Karpas-422 (cell line): Measurements from ENCODE around the gene TBX15. TPM values are rescaled to one million over a fixed set of nuclear protein-coding genes. Genes with fewer than 3 reads are reported as not detected.

Experiments used
- DNase-seq: peaks from one replicate; pipeline ENCODE4 v3.0.0-alpha.2; 2015
- H2AFZ ChIP-seq: fragments of 200-600 bp; sonication (generic); 2 replicates; pipeline ENCODE4 v1.6.1; 2014; ENCODE audit warnings: antibody characterized with exemption, low read length, mixed read lengths
- H3K27ac ChIP-seq: fragments of 200-600 bp; sonication (generic); 2 replicates; pipeline ENCODE4 v1.5.1; 2014; ENCODE audit warnings: mild to moderate bottlenecking, low read length, moderate library complexity
- H3K27me3 ChIP-seq: fragments of 200-600 bp; sonication (generic); 2 replicates; pipeline ENCODE4 v1.6.1; 2014; ENCODE audit warnings: low read length, mixed read lengths
- H3K36me3 ChIP-seq: fragments of 200-600 bp; sonication (generic); 2 replicates; pipeline ENCODE4 v1.6.1; 2014; ENCODE audit warnings: low read length, mixed read lengths; ENCODE audit not compliant: insufficient read depth
- H3K4me1 ChIP-seq: fragments of 200-600 bp; sonication (generic); 2 replicates; pipeline ENCODE4 v1.6.1; 2014; ENCODE audit warnings: mild to moderate bottlenecking, low read length, mixed read lengths
- H3K4me2 ChIP-seq: fragments of 200-600 bp; sonication (generic); 2 replicates; pipeline ENCODE4 v1.6.1; 2014; ENCODE audit warnings: low read length, low read depth, mild to moderate bottlenecking; ENCODE audit not compliant: poor library complexity, severe bottlenecking
- H3K4me3 ChIP-seq: fragments of 200-600 bp; sonication (generic); 2 replicates; pipeline ENCODE4 v1.5.1; 2014; ENCODE audit warnings: mild to moderate bottlenecking, antibody characterized with exemption, low read length, mixed read lengths
- H3K79me2 ChIP-seq: fragments of 200-600 bp; sonication (generic); 2 replicates; pipeline ENCODE4 v1.6.1; 2014; ENCODE audit warnings: mild to moderate bottlenecking, low read length, mixed read lengths
- H3K9ac ChIP-seq: fragments of 200-600 bp; sonication (generic); 2 replicates; pipeline ENCODE4 v1.6.0; 2014; ENCODE audit warnings: low read length
- H3K9me2 ChIP-seq: fragments of 200-600 bp; sonication (generic), shearing (Covaris generic); replicated peaks from 2 replicates; pipeline ENCODE4 v1.6.0; 2014; ENCODE audit warnings: mild to moderate bottlenecking, low read length, moderate library complexity; ENCODE audit not compliant: insufficient read depth
- H3K9me3 ChIP-seq: fragments of 300-700, 200-600 bp; sonication (generic); 2 replicates; pipeline ENCODE4 v1.6.1; 2014; ENCODE audit warnings: low read length, mixed read lengths
- H4K20me1 ChIP-seq: fragments of 200-600 bp; sonication (generic); 2 replicates; pipeline ENCODE4 v1.6.1; 2014; ENCODE audit warnings: mild to moderate bottlenecking, antibody characterized with exemption, low read length, low read depth; ENCODE audit not compliant: insufficient read depth
- total RNA-seq: library from RNA; depleted of rRNA; stranded (reverse); fragments of >200 nt; shearing (Covaris generic); gene quantifications from 2 replicates; pipeline ENCODE4 v1.2.3, GENCODE V29; 2014; ENCODE audit warnings: low replicate concordance; rRNA removed

TBX15 gene
- not detected in 2 replicates for total RNA-seq

DNA sequence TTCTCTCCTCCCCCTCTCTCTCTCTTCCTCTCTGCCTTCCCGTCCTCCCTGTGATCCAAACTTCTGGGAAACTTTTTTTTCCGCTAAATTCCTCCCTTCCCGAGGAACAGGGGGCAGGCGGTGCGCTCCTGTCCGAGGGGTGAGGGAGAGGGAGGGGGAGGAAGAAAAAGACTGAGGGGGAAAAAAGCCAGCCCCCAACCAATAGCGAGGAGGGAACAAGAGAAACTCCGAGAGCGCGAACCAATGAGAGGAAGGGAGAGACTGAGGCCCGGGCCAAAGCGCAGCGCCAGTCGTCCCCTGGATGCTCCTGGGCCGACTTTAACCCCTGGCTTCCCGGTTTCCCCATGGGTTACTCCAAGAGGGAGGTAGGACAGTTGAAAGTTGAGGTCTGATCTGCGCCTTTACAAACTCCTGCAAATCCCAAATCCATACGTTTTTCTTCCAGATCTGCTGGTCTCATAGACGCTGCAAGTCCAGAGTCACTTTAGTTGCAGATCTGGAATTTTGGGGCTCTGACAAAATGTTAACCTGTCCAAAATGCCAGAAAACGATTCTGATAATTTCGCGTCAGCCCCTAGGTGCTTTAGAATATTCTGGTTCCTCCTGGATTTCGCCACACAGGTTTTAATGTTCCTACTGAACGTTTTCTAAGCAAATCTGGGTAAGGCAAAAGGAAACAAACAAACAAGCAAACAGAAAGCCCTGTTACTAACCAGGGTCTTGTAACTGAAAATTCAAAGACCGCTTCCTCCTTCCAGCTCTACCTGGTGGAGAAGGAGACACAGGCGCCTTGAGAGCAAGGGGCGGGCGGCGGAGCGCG is at the start of gene TBX15:
Gene TBX15, minus strand, starts transcription at position 158 of the 820 bp plus-strand sequence. CDS start 548 bp downstream, outside the sequence.
- no peak within 1 kb of the TSS for H3K4me2 ChIP-seq
- no peak within 1 kb of the TSS for H2AFZ ChIP-seq
- no peak within 1 kb of the TSS for H3K27ac ChIP-seq
- no peaks in the 10 kb centered on the region for H3K9me3 ChIP-seq
- no peak for DNase-seq
- no peak within 1 kb of the TSS for H3K4me3 ChIP-seq
- H4K20me1 ChIP-seq = no peaks in the 10 kb centered on the region
- no peaks in the 10 kb centered on the region for H3K9me2 ChIP-seq
- H3K36me3 ChIP-seq = no peaks in the 10 kb centered on the region
- H3K9ac ChIP-seq = no peak within 1 kb of the TSS
- no peaks in the 10 kb centered on the region for H3K4me1 ChIP-seq
- no peaks in the 10 kb centered on the region for H3K79me2 ChIP-seq
- H3K27me3 ChIP-seq = no peaks in the 10 kb centered on the region

DNA sequence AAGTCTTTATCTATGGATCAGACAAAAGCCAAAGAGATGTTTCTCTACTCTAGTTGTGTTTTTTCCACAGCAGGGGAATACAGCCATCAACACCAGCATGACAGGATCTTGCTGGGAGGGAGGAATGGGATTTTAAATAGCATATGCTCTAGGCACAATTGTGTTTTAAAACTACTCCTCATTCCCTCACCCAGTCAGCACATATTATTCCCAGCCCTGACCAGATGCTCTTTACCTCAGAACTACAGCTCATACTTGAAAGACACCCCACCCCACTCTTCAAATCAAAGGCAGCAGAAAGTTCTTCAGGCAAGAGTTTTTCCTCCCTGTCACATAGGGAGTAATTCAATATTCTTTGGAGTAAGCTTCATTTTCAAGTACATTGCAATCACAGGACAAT is 46.2 kb upstream of the TBX15 start:
- Histone ChIP-seq H3K36me3 (no peaks in the 10 kb centered on the region), H3K79me2 (no peaks in the 10 kb centered on the region), H3K4me3 (no peak overlapping the region), H3K4me2 (no peak overlapping the region), H2AFZ (no peak overlapping the region), H4K20me1 (no peaks in the 10 kb centered on the region), H3K27ac (no peak overlapping the region), H3K9me2 (no peaks in the 10 kb centered on the region), H3K9me3 (no peaks in the 10 kb centered on the region), H3K27me3 (no peaks in the 10 kb centered on the region), H3K4me1 (peaks cover 5% of the 10 kb centered on the region), H3K9ac (no peak overlapping the region)
- no peak for DNase-seq

DNA sequence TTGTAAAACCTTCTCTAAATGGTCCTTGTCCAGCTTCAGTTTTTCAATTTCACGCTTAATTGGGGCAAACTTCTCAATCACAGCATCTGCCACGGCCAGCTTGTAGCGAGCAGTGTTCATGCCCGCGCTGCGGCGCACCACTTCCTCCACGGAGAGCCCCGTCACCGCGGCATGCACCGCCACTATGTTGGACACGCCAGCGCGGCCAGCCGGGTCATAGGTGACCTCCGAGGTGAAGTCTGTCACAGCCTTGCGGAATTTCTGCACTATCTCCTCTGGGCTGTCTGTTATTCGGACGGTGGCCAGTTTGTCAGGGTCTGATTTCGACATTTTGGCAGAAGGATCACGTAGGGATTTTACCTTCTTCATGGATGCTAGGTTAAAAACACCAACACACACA is 44.8 kb upstream of the TBX15 start:
- Histone ChIP-seq H3K9me2 (no peaks in the 10 kb centered on the region), H3K27me3 (no peaks in the 10 kb centered on the region), H2AFZ (no peak overlapping the region), H3K36me3 (no peaks in the 10 kb centered on the region), H3K4me3 (no peak overlapping the region), H3K9ac (no peak overlapping the region), H4K20me1 (no peaks in the 10 kb centered on the region), H3K4me1 (peaks cover 5% of the 10 kb centered on the region), H3K27ac (no peak overlapping the region), H3K9me3 (no peaks in the 10 kb centered on the region), H3K79me2 (no peaks in the 10 kb centered on the region), H3K4me2 (no peak overlapping the region)
- DNase-seq = peak; percentile 31

DNA sequence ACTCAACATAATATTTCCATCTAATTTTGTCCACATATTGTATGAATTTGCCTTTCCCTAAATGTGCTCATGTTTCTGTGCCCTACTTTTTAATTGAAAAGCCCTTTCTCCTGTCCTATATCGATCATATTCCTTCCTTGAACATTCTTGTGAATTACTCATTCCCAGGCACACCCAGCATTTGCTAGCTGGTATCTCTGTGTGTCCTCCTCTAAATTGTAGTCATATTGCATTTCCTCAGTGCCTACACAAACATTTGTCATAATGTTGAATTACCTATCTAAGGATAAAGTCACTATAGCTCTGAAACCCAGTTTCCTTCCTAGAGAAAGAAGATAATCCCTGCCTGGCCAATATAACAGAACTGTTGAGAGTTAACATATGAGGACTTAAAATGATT is 39.6 kb upstream of the TBX15 start:
- DNase-seq = peak; percentile 9
- Histone ChIP-seq H3K27ac (no peak overlapping the region), H3K4me1 (no peaks in the 10 kb centered on the region), H3K4me3 (no peak overlapping the region), H3K4me2 (no peak overlapping the region), H3K9me2 (no peaks in the 10 kb centered on the region), H4K20me1 (no peaks in the 10 kb centered on the region), H2AFZ (no peak overlapping the region), H3K36me3 (no peaks in the 10 kb centered on the region), H3K9ac (no peak overlapping the region), H3K9me3 (no peaks in the 10 kb centered on the region), H3K79me2 (no peaks in the 10 kb centered on the region), H3K27me3 (no peaks in the 10 kb centered on the region)

DNA sequence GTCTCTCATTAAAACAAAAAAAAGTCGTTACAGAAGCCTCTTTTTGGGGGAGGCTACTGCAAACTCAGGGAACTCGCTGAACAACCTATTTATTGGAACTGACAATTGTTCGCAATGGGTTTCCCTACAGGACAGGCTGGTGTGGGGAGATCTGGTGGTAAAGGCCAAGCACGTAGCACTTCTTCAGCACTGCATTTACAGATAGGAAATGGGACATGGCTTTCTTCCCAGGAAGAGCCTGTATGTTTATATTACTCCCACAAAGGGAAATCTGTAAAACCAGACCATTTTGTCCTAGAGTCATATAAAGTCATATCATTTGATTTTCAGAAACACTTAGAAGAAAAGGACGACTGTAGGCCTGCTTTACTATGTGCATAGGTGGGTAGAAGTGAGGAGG is 38.8 kb upstream of the TBX15 start:
- Histone ChIP-seq H3K36me3 (no peaks in the 10 kb centered on the region), H3K9ac (no peak overlapping the region), H3K9me2 (no peaks in the 10 kb centered on the region), H2AFZ (no peak overlapping the region), H3K27ac (no peak overlapping the region), H3K9me3 (no peaks in the 10 kb centered on the region), H3K4me2 (no peak overlapping the region), H3K4me3 (no peak overlapping the region), H3K27me3 (no peaks in the 10 kb centered on the region), H4K20me1 (no peaks in the 10 kb centered on the region), H3K79me2 (no peaks in the 10 kb centered on the region), H3K4me1 (no peaks in the 10 kb centered on the region)
- peak; percentile 21 for DNase-seq

DNA sequence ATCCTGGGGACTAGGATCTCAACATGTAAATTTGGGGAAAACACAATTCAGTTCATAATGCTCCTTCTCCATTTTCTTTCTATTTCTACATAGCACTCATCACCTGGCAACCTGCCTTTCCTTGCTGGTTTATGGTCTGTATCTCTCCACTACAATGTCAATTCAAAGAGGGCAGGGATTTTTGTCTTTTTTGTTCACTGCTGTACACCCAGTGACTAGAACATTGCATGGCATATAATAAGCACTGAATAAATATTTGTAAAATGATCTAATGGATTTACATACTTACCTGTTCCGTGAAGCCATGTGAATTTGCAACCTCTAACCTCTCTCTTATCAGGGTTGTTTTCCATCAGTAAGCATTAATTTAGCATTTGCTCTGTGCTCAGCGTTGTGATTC is 27.4 kb upstream of the TBX15 start:
- Histone ChIP-seq H3K4me1 (no peaks in the 10 kb centered on the region), H3K4me2 (no peak overlapping the region)

DNA sequence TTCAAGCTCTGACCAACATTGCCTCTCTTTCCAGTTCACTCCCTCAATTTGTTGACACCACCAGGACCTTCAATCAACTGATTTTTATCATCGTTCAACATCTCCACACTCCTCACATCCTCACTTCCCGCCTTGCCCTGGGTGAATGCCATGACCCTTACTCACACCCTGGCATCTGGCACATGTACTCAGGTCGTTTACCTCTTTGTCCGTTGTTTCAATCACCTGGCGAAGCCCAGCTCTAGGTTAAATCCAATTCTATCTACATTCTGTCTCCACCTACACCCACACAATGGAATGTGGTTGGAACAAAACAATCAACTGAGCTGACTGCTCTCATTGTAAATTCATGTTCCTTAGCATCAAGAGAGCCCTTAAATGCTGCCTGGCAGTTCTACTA is 24.2 kb upstream of the TBX15 start:
- no peaks in the 10 kb centered on the region for H3K36me3 ChIP-seq
- H3K9me3 ChIP-seq = no peaks in the 10 kb centered on the region
- no peak overlapping the region for H3K9ac ChIP-seq
- no peaks in the 10 kb centered on the region for H4K20me1 ChIP-seq
- H2AFZ ChIP-seq = no peak overlapping the region
- no peaks in the 10 kb centered on the region for H3K27me3 ChIP-seq
- no peak overlapping the region for H3K4me3 ChIP-seq
- H3K4me2 ChIP-seq = no peak overlapping the region
- no peaks in the 10 kb centered on the region for H3K9me2 ChIP-seq
- H3K4me1 ChIP-seq = no peaks in the 10 kb centered on the region
- H3K79me2 ChIP-seq = no peaks in the 10 kb centered on the region
- no peak for DNase-seq
- H3K27ac ChIP-seq = no peak overlapping the region

More for the DNA sequence above, 27.4 kb upstream of the TBX15 start:
- Histone ChIP-seq H3K79me2 (no peaks in the 10 kb centered on the region), H4K20me1 (no peaks in the 10 kb centered on the region), H3K4me3 (no peak overlapping the region), H3K27me3 (no peaks in the 10 kb centered on the region), H3K9me2 (no peaks in the 10 kb centered on the region), H3K9ac (no peak overlapping the region), H3K9me3 (no peaks in the 10 kb centered on the region), H3K36me3 (no peaks in the 10 kb centered on the region), H3K27ac (no peak overlapping the region), H2AFZ (no peak overlapping the region)
- DNase-seq = no peak

DNA sequence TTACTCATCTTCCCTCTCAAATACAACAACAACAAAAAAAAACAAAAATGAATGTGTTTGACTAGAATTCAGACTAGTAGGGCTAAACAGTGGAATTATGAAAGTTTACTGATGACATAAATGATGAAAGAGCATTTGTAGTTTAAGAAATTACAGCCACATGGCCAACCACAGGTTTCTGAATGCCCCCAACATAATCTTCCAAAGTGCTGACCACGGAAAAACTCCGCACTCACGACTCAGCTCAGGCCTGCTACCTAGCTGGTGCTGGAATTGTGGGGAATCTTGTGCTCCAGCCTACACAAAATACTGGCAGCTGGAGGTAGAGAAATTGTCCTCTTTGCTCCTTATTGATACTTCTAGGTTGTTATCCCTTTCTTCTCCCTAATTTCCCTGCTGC is 23.6 kb upstream of the TBX15 start:
- Histone ChIP-seq H3K4me2 (no peak overlapping the region), H3K27me3 (no peaks in the 10 kb centered on the region), H4K20me1 (no peaks in the 10 kb centered on the region), H3K27ac (no peak overlapping the region), H3K36me3 (no peaks in the 10 kb centered on the region), H2AFZ (no peak overlapping the region), H3K9me3 (no peaks in the 10 kb centered on the region), H3K9me2 (no peaks in the 10 kb centered on the region), H3K79me2 (no peaks in the 10 kb centered on the region), H3K4me3 (no peak overlapping the region), H3K9ac (no peak overlapping the region), H3K4me1 (no peaks in the 10 kb centered on the region)
- DNase-seq = no peak
